DMS153 (cell line): ENCODE measurements around the gene WSB2.

Source experiments
- DNase-seq: peaks from one replicate; lab custom pipeline; 2025; lab: John Stamatoyannopoulos, UW

WSB2 gene

GRCh38 chr12:117994551-117995438, 66.2 kb downstream of the WSB2 start:
- DNase-seq: no peak

- DNase-seq: no peak
These were observed 74.1 kb downstream of the WSB2 start for GRCh38 chr12:117986705-117987469.

DNA sequence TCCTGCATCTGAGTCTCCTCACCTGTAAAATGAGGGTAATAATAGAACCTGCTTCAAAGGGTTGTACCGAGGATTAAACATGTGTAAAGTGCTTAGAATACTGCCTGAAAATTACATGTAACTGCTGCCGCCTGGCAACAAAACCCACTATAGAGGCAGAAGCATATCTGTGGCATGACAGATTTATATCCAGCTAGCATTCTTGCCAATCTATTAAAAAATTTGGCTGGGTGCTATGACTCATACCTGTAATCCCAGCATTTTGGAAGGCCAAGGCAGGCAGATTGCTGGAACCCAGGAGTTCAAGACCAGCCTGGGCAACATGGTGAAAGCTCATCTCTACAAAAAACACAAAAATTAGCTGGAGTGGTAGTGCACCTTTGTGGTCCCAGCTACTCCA, 75.8 kb downstream of the WSB2 start:
- DNase-seq: no peak
